Stomach (tissue), 4 donors: ENCODE measurements around the gene CACNA2D2.
A peak's percentile ranks its signal among the peaks of the same experiment; 100 is the strongest.

Experiments
- POLR2A ChIP-seq, 4 donors: fragments of 450-650 bp; IDR thresholded peaks; one replicate each; pipeline ENCODE4 v1.6.1; 2016; ENCODE audit warnings: antibody characterized with exemption in 4 of 4, control low read depth in 2 of 4, mild to moderate bottlenecking in 1 of 4, moderate library complexity in 1 of 4
- TF ChIP-seq, protein P1 (sequence below), 7 experiments: fragments of 450-650 bp in 4 of 7; fragments of 200-600 bp in 3 of 7; sonication (generic) in 3 of 7; IDR thresholded peaks; one replicate each; pipeline ENCODE4 v1.5.1; 2016 to 2019; ENCODE audit warnings: antibody characterized with exemption in 7 of 7, control low read depth in 2 of 7, mild to moderate bottlenecking in 1 of 7

DNA sequence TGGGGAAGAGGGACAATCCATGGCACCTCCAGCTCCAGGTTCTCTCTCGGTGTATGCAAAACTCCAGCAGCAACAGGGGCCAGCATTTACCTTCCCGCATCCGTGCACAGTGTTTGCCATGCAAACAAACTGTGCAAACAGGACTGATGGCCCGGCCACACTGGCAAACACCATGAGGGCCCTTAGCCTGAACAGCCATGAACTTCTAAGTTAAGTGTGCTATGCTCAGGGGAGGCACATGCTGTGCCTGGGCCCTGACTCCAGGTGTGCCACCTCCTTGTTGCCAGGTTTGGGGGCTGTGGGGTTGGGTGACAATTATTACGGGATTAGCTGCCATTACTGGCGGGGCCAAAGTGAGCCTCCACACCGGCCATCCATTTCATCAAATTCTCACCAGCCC lies 57.5 kb downstream of the CACNA2D2 start:
- TF ChIP-seq, protein P1, sequence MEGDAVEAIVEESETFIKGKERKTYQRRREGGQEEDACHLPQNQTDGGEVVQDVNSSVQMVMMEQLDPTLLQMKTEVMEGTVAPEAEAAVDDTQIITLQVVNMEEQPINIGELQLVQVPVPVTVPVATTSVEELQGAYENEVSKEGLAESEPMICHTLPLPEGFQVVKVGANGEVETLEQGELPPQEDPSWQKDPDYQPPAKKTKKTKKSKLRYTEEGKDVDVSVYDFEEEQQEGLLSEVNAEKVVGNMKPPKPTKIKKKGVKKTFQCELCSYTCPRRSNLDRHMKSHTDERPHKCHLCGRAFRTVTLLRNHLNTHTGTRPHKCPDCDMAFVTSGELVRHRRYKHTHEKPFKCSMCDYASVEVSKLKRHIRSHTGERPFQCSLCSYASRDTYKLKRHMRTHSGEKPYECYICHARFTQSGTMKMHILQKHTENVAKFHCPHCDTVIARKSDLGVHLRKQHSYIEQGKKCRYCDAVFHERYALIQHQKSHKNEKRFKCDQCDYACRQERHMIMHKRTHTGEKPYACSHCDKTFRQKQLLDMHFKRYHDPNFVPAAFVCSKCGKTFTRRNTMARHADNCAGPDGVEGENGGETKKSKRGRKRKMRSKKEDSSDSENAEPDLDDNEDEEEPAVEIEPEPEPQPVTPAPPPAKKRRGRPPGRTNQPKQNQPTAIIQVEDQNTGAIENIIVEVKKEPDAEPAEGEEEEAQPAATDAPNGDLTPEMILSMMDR (IDR thresholded peaks at IDR 0.05) = peak in 1 of 7 experiments; percentile 10
- TF ChIP-seq POLR2A (IDR thresholded peaks at IDR 0.05) = no peak
